IPS DF 6.9 (cell line): ENCODE measurements around the gene ALDH16A1.

Experiments used
- DNase-seq: peaks from one replicate; pipeline ENCODE4 v3.0.0-alpha.2; 2013; ENCODE audit warnings: low read depth, low spot score
- H3K27ac ChIP-seq: one replicate; pipeline ENCODE4 v1.5.1; 2013; ENCODE audit warnings: low read length, control low read depth
- H3K27me3 ChIP-seq: 2 replicates; pipeline ENCODE4 v1.6.1; 2013; ENCODE audit warnings: mild to moderate bottlenecking, low read length; ENCODE audit not compliant: control insufficient read depth, insufficient read depth
- H3K36me3 ChIP-seq: 2 replicates; pipeline ENCODE4 v1.6.1; 2013; ENCODE audit warnings: low read length; ENCODE audit not compliant: control insufficient read depth, insufficient read depth
- H3K4me1 ChIP-seq: 2 replicates; pipeline ENCODE4 v1.6.1; 2013; ENCODE audit warnings: low read length; ENCODE audit not compliant: control insufficient read depth, insufficient read depth
- H3K4me3 ChIP-seq: 2 replicates; pipeline ENCODE4 v1.5.1; 2013; ENCODE audit warnings: mild to moderate bottlenecking, low read length
- H3K9me3 ChIP-seq: 2 replicates; pipeline ENCODE4 v1.6.1; 2013; ENCODE audit warnings: low read length, inconsistent platforms; ENCODE audit not compliant: control insufficient read depth, insufficient read depth
- WGBS: extraction: QIAGEN DNeasy Blood & Tissue Kit; methylation state at CpG from one replicate; pipeline ENCODE4 v1.1.7; 2013; ENCODE audit warnings: mixed read lengths, missing lambda C conversion rate; ENCODE audit not compliant: insufficient read length, insufficient coverage; 5-methylcytosine and 5-hydroxymethylcytosine counted together

ALDH16A1 gene

GRCh38 chr19:49488863-49489537 lies 36.0 kb downstream of the ALDH16A1 start:
- Histone ChIP-seq H3K27me3 (no peaks in the 10 kb centered on the region), H3K4me1 (no peaks in the 10 kb centered on the region), H3K4me3 (peak overlapping the region; percentile 99), H3K9me3 (no peaks in the 10 kb centered on the region), H3K36me3 (peaks cover 38% of the 10 kb centered on the region), H3K27ac (peak overlapping the region; percentile 1)
- WGBS = no CpG with 5 or more reads among the region's 15 CpGs
- DNase-seq = no peak

- Histone ChIP-seq H3K36me3 (peaks cover 38% of the 10 kb centered on the region), H3K4me3 (no peak overlapping the region; the same call in 1 of the 2 replicates), H3K9me3 (no peaks in the 10 kb centered on the region), H3K27me3 (no peaks in the 10 kb centered on the region), H3K27ac (peak overlapping the region; percentile 28), H3K4me1 (no peaks in the 10 kb centered on the region)
- no CpG with 5 or more reads among the region's 15 CpGs for WGBS
- no peak for DNase-seq
Measured at GRCh38 chr19:49489601-49490167, 36.7 kb downstream of the ALDH16A1 start.

GRCh38 chr19:49490287-49491029 lies 37.4 kb downstream of the ALDH16A1 start:
- Histone ChIP-seq H3K4me1 (no peaks in the 10 kb centered on the region), H3K4me3 (no peak overlapping the region), H3K9me3 (no peaks in the 10 kb centered on the region), H3K27me3 (no peaks in the 10 kb centered on the region), H3K36me3 (peaks cover 38% of the 10 kb centered on the region), H3K27ac (no peak overlapping the region)
- WGBS = no CpG with 5 or more reads among the region's 27 CpGs
- DNase-seq = no peak

GRCh38 chr19:49491030-49491803 lies 38.2 kb downstream of the ALDH16A1 start:
- DNase-seq = no peak
- H3K27me3 ChIP-seq = no peaks in the 10 kb centered on the region
- peaks cover 38% of the 10 kb centered on the region for H3K36me3 ChIP-seq
- no peaks in the 10 kb centered on the region for H3K4me1 ChIP-seq
- H3K27ac ChIP-seq = no peak overlapping the region
- WGBS = no CpG with 5 or more reads among the region's 17 CpGs
- no peak overlapping the region for H3K4me3 ChIP-seq
- no peaks in the 10 kb centered on the region for H3K9me3 ChIP-seq

GRCh38 chr19:49491804-49492572 lies 39.0 kb downstream of the ALDH16A1 start:
- Histone ChIP-seq H3K9me3 (no peaks in the 10 kb centered on the region), H3K27me3 (no peaks in the 10 kb centered on the region), H3K36me3 (peaks cover 38% of the 10 kb centered on the region), H3K27ac (no peak overlapping the region), H3K4me1 (no peaks in the 10 kb centered on the region), H3K4me3 (no peak overlapping the region)
- no CpG with 5 or more reads among the region's 7 CpGs for WGBS
- DNase-seq = no peak

GRCh38 chr19:49492573-49493405 lies 39.8 kb downstream of the ALDH16A1 start:
- H3K4me1 ChIP-seq = peaks cover 4% of the 10 kb centered on the region
- no peak overlapping the region for H3K27ac ChIP-seq
- no peak overlapping the region for H3K4me3 ChIP-seq
- DNase-seq = no peak
- no peaks in the 10 kb centered on the region for H3K27me3 ChIP-seq
- WGBS = no CpG with 5 or more reads among the region's 12 CpGs
- no peaks in the 10 kb centered on the region for H3K9me3 ChIP-seq
- peaks cover 43% of the 10 kb centered on the region for H3K36me3 ChIP-seq

GRCh38 chr19:49496574-49497008 lies 43.6 kb downstream of the ALDH16A1 start:
- no peaks in the 10 kb centered on the region for H3K27me3 ChIP-seq
- H3K9me3 ChIP-seq = no peaks in the 10 kb centered on the region
- no CpG with 5 or more reads among the region's 11 CpGs for WGBS
- H3K27ac ChIP-seq = no peak overlapping the region
- no peak for DNase-seq
- H3K4me1 ChIP-seq = peaks cover 7% of the 10 kb centered on the region
- H3K4me3 ChIP-seq = peak overlapping the region; percentile 74
- peaks cover 39% of the 10 kb centered on the region for H3K36me3 ChIP-seq

- Histone ChIP-seq H3K9me3 (no peaks in the 10 kb centered on the region), H3K4me1 (peaks cover 7% of the 10 kb centered on the region), H3K27ac (no peak overlapping the region), H3K36me3 (peaks cover 33% of the 10 kb centered on the region), H3K4me3 (peak overlapping the region; percentile 74; the same call in 1 of the 2 replicates), H3K27me3 (no peaks in the 10 kb centered on the region)
- WGBS = no CpG with 5 or more reads among the region's 22 CpGs
- DNase-seq = no peak
Measured at GRCh38 chr19:49497047-49497788, 44.2 kb downstream of the ALDH16A1 start.

GRCh38 chr19:49497789-49498103 lies 44.7 kb downstream of the ALDH16A1 start:
- no CpG with 5 or more reads among the region's 12 CpGs for WGBS
- H3K27ac ChIP-seq = no peak overlapping the region

More at GRCh38 chr19:49497789-49498103, 44.7 kb downstream of the ALDH16A1 start:
- no peak overlapping the region for H3K4me3 ChIP-seq
- H3K4me1 ChIP-seq = peaks cover 7% of the 10 kb centered on the region
- no peak for DNase-seq
- H3K36me3 ChIP-seq = peaks cover 28% of the 10 kb centered on the region
- H3K27me3 ChIP-seq = no peaks in the 10 kb centered on the region
- no peaks in the 10 kb centered on the region for H3K9me3 ChIP-seq
